GM23248 (cell line): ENCODE data around the gene GAS7.

Source experiments
- EZH2 ChIP-seq: fragments of 200-600 bp; sonication (generic); IDR thresholded peaks from 2 replicates; pipeline ENCODE4 v1.6.1; 2018; ENCODE audit warnings: antibody characterized with exemption, mild to moderate bottlenecking; ENCODE audit not compliant: insufficient read depth, poor library complexity, severe bottlenecking
- EZH2phosphoT487 ChIP-seq: fragments of 200-600 bp; sonication (generic); IDR thresholded peaks from 2 replicates; pipeline ENCODE4 v1.6.1; 2018; ENCODE audit warnings: antibody characterized with exemption, moderate library complexity, mild to moderate bottlenecking, low read depth; ENCODE audit not compliant: insufficient read depth

- TF ChIP-seq EZH2 (no peak), EZH2phosphoT487 (no peak)
Measured at GRCh38 chr17:10197721-10198508, 491 bp downstream of the GAS7 start.
